PFSK-1 (cell line): Measurements from ENCODE around the gene NINJ2.

ENCODE experiments used
- POLR2AphosphoS5 ChIP-seq: IDR thresholded peaks from 2 replicates; pipeline ENCODE4 v1.6.1; 2012; ENCODE audit warnings: low read depth, mild to moderate bottlenecking, control low read depth, low read length, moderate library complexity
- REST ChIP-seq, 2 experiments: IDR thresholded peaks; 2 replicates each; pipeline versions ENCODE4 v1.6.1 to v1.8.0; 2011 to 2012; ENCODE audit warnings: low read depth in 2 of 2, low read length in 2 of 2, control low read depth in 1 of 2, inconsistent platforms in 1 of 2, mild to moderate bottlenecking in 1 of 2, moderate library complexity in 1 of 2; ENCODE audit not compliant: insufficient read depth in 1 of 2
- SIN3A ChIP-seq: IDR thresholded peaks from 2 replicates; pipeline ENCODE4 v1.6.1; 2012; ENCODE audit warnings: mild to moderate bottlenecking, low read length, moderate library complexity, borderline replicate concordance; ENCODE audit not compliant: insufficient read depth

DNA sequence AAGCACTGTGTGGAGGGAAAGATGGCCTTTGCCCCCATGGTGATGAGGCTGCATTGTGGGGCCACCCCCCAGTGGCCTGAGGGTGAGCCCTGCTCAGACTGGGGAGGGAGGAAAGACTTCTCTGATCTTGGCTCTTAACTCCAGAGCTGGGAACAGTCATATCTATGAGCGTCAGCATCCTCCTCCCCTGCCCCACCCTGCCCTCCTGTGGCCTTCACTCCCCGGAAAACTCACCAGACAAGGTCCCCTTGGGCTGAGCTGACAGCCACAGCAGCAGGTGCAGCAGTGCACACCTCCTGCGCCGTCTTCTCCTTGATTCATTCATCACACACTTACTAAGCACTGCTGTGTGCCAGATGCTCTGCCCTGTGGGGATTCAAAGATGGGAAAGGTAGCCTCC, 104.7 kb downstream of the NINJ2 start:
- TF ChIP-seq SIN3A, result no peak
- no peak for TF ChIP-seq POLR2AphosphoS5
- TF ChIP-seq REST (IDR thresholded peaks at IDR 0.05; ENCODE audit: insufficient read depth in 1 of 2, low read depth in 2 of 2, low read length in 2 of 2), result no peak
